ENCODE measurements around the gene ARHGAP10. TPM values are rescaled to one million over a fixed set of nuclear protein-coding genes. Genes with fewer than 3 reads are reported as not detected.

ARHGAP10 gene
- total RNA-seq, 1 experiment from 2014 or later, result 4.8 TPM

- intact Hi-C loops (cut with micrococcal nuclease; ENCODE audit: unreplicated experiment), result loop anchor here (1.0 kb wide), 1 partner anchor 158 kb away; no protein-coding TSS in a partner anchor
- CTCF ChIA-PET, result interaction anchor here (1.4 kb wide), 1 partner anchor 159 kb away, joined by 6 read pairs; no protein-coding TSS in a partner anchor
- POLR2A ChIA-PET (ENCODE audit: low non-redundant PET), result no interaction called here
Observed at GRCh38 chr4:147707892-147708672, 23.8 kb upstream of the ARHGAP10 start.

GRCh38 chr4:147709999-147710398 lies 21.9 kb upstream of the ARHGAP10 start:
- Histone ChIP-seq H3K27ac (ENCODE audit: low read depth, low read length, poor library complexity, severe bottlenecking) (no peak overlapping the region), H3K4me3 (ENCODE audit: low read depth, low read length, poor library complexity, severe bottlenecking) (no peak overlapping the region), H3K4me1 (ENCODE audit: insufficient read depth, low read length, poor library complexity, severe bottlenecking) (no peaks in the 10 kb centered on the region), H3K36me3 (ENCODE audit: insufficient read depth, low read length, poor library complexity, severe bottlenecking) (no peaks in the 10 kb centered on the region), H3K27me3 (replicated peaks; ENCODE audit: insufficient read depth, low read depth, low read length, poor library complexity) (no peaks in the 10 kb centered on the region), H3K9me3 (ENCODE audit: low read depth, low read length, poor library complexity, severe bottlenecking) (no peaks in the 10 kb centered on the region)
- DNase-seq (ENCODE audit: low spot score), result no peak
- POLR2A ChIA-PET (ENCODE audit: low non-redundant PET), result no interaction called here
- BruUV-seq (replicated peaks), result no TSS peak
- intact Hi-C loops (cut with micrococcal nuclease; ENCODE audit: unreplicated experiment), result no loop called here
- TF ChIP-seq EZH2 (IDR thresholded peaks at IDR 0.05; ENCODE audit: borderline replicate concordance, low read depth, low read length, poor library complexity, severe bottlenecking), result no peak
- TF ChIP-seq CTCF (conservative IDR thresholded peaks at IDR 0.05; ENCODE audit: low read depth, low read length), result no peak
- CTCF ChIA-PET, result interaction anchor here (0.7 to 1.4 kb wide), 2 partner anchors 157 to 329 kb away, joined by 6 to 7 read pairs; no protein-coding TSS in a partner anchor

More at GRCh38 chr4:147707892-147708672, 23.8 kb upstream of the ARHGAP10 start:
- H3K27me3 ChIP-seq (replicated peaks; ENCODE audit: insufficient read depth, low read depth, low read length, poor library complexity), result no peaks in the 10 kb centered on the region
- no peaks in the 10 kb centered on the region for H3K36me3 ChIP-seq (ENCODE audit: insufficient read depth, low read length, poor library complexity, severe bottlenecking)
- no TSS peak for BruUV-seq (replicated peaks)
- no peaks in the 10 kb centered on the region for H3K9me3 ChIP-seq (ENCODE audit: low read depth, low read length, poor library complexity, severe bottlenecking)
- H3K4me3 ChIP-seq (ENCODE audit: low read depth, low read length, poor library complexity, severe bottlenecking), result no peak overlapping the region
- TF ChIP-seq CTCF (conservative IDR thresholded peaks at IDR 0.05; ENCODE audit: low read depth, low read length) (peak; percentile 91), EZH2 (IDR thresholded peaks at IDR 0.05; ENCODE audit: borderline replicate concordance, low read depth, low read length, poor library complexity, severe bottlenecking) (no peak)
- no peak overlapping the region for H3K27ac ChIP-seq (ENCODE audit: low read depth, low read length, poor library complexity, severe bottlenecking)
- DNase-seq (ENCODE audit: low spot score), result peak; percentile 64
- no peaks in the 10 kb centered on the region for H3K4me1 ChIP-seq (ENCODE audit: insufficient read depth, low read length, poor library complexity, severe bottlenecking)

GRCh38 chr4:147714575-147715401 lies 17.1 kb upstream of the ARHGAP10 start:
- Histone ChIP-seq H3K27ac (ENCODE audit: low read depth, low read length, poor library complexity, severe bottlenecking) (no peak overlapping the region), H3K4me1 (ENCODE audit: insufficient read depth, low read length, poor library complexity, severe bottlenecking) (no peaks in the 10 kb centered on the region), H3K36me3 (ENCODE audit: insufficient read depth, low read length, poor library complexity, severe bottlenecking) (no peaks in the 10 kb centered on the region), H3K4me3 (ENCODE audit: low read depth, low read length, poor library complexity, severe bottlenecking) (no peak overlapping the region), H3K9me3 (ENCODE audit: low read depth, low read length, poor library complexity, severe bottlenecking) (no peaks in the 10 kb centered on the region), H3K27me3 (replicated peaks; ENCODE audit: insufficient read depth, low read depth, low read length, poor library complexity) (no peaks in the 10 kb centered on the region)
- no peak for TF ChIP-seq CTCF (conservative IDR thresholded peaks at IDR 0.05; ENCODE audit: low read depth, low read length)
- no peak for TF ChIP-seq EZH2 (IDR thresholded peaks at IDR 0.05; ENCODE audit: borderline replicate concordance, low read depth, low read length, poor library complexity, severe bottlenecking)
- POLR2A ChIA-PET (ENCODE audit: low non-redundant PET), result no interaction called here
- CTCF ChIA-PET, result no interaction called here
- BruUV-seq (replicated peaks), result no TSS peak
- intact Hi-C loops (cut with micrococcal nuclease; ENCODE audit: unreplicated experiment), result no loop called here
- DNase-seq (ENCODE audit: low spot score), result no peak

Data from A673 (cell line).